Measurements from ENCODE around the gene IL3RA.

IL3RA gene

DNA sequence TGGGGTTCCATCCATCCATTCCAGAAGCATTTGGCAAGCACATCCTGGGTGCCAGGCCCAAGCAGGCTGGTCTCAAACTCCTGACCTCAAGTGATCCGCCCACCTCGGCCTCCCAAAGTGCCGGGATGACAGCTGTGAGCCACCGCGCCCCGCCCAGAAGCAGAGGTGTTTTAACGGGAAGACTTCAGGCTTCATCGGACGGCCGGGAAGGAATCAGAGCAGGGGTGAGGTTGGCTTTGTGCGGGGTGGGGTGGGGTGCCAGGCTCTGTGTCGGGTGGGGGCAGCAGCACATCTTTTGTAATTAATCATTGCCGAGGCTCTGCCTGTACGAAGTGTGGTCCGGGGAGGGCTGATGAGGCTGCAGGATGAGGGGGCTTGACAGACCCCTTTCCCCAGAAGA lies 60.4 kb downstream of the IL3RA start:
- no peak for FAIRE-seq
- no peak for TF ChIP-seq CTCF (IDR thresholded peaks at IDR 0.05; ENCODE audit: insufficient read depth, missing control alignments)
- no peak for DNase-seq (ENCODE audit: insufficient read length, low spot score)

DNA sequence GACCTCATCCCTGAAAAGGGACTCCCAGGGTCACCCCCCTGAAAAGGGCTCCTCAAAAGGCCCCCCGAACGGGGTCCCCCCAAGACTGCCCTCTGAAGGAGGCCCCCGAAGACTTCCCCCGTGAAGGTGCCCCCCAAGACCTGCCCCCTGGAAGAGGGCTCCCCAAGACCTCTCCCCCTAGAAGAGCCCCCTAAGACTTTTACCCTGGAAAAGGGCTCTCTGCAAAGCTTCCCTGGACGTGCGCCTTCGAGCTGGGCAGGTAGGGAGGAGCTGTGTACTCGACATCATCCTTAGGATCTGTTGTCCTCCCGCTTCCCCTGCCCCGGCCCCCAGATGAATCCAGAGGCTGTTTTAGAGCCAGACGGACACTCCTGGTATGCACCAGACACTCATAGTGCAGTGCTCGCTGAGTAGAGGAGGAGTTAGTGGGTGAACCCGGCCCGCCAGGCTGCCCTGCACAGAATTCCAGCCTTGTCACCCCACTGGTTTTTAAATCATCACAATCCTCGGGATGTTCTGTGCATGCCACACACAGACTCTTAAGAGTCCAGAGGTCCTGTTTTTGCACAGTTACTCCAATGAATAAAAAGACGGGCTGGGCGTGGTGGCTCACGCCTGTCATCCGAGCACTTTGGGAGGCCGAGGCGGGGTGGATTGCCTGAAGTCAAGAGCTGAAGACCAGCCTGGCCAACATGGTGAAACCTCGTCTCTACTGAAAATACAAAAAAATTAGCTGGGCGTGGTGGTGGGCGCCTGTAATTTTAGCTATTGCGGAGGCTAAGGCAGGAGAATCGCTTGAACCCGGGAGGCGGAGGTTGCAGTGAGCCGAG lies 61.1 kb downstream of the IL3RA start:
- FAIRE-seq (no peak), DNase-seq (ENCODE audit: insufficient read length, low spot score) (no peak)
- TF ChIP-seq CTCF (IDR thresholded peaks at IDR 0.05; ENCODE audit: insufficient read depth, missing control alignments), result no peak

GRCh38 chrX:1398431-1399340 lies 62.1 kb downstream of the IL3RA start:
- DNase-seq (ENCODE audit: insufficient read length, low spot score) (no peak), FAIRE-seq (no peak)
- TF ChIP-seq CTCF (IDR thresholded peaks at IDR 0.05; ENCODE audit: insufficient read depth, missing control alignments), result no peak

DNA sequence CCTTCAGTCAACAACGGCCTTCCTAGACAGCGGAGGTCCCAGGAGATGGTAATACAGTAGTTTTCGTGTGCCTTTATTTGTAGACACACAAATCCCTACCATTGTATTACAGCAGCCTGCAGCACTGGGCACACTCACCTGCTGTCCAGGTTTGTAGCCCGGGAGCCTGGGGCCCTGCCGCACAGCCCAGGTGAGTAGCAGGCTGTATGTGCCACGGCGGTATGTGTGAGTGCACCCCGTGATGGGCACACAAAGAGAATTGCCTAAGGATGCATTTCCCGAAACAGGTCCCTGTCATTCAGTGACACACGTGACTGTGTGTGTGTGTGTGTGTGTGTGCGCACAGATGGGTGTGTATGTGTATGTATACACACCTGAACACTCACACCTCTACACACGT lies 63.5 kb downstream of the IL3RA start:
- DNase-seq (ENCODE audit: insufficient read length, low spot score) (no peak), FAIRE-seq (no peak)
- no peak for TF ChIP-seq CTCF (IDR thresholded peaks at IDR 0.05; ENCODE audit: insufficient read depth, missing control alignments)

- TF ChIP-seq CTCF (IDR thresholded peaks at IDR 0.05; ENCODE audit: insufficient read depth, missing control alignments), result no peak
- no peak for FAIRE-seq
- DNase-seq (ENCODE audit: insufficient read length, low spot score), result no peak
Measured at GRCh38 chrX:1400742-1401471, 64.3 kb downstream of the IL3RA start.

DNA sequence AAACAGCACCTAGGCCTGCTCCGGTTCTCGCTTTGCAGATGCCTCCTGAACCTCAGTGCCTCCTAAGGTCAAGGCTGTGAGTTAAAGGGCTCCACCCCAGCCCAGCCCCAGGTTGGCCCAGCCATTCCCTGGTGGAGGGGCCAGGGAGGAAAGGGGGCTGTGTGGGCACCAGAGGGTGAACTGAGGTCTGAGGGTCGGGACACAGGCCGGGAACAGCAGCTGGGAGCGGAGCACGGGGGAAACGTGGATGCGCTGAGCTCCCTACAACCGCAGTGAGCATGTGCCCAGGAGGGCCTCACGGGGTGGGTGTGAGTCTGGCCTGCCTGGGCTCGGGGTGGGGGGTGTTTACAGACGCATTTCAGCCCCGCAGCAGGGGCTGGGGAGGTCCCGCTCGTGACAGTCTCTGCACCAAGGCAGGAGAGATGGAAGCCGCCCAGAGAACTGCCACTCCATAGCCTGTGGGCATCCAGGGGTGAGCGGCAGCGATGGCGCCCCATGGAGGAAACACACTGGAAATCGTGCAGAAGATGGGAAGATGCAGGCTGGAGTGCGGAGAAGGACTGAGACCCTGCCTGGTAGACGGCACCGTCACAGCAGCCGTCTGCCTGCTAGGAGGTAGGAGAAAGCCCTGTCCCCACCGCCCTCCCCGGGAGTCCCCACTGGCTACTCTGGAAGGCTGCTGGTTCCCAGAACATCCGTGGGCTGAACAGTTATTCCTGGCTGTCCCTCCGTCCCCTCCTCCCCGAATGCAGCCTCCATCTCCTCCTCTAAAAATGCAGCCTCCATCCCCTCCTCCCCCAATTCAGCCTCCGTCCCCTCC lies 65.2 kb downstream of the IL3RA start:
- FAIRE-seq (no peak), DNase-seq (ENCODE audit: insufficient read length, low spot score) (no peak)
- TF ChIP-seq CTCF (IDR thresholded peaks at IDR 0.05; ENCODE audit: insufficient read depth, missing control alignments), result no peak

Data from D721Med (cell line).